Measurements from ENCODE around the gene ADGRG2.

DNA sequence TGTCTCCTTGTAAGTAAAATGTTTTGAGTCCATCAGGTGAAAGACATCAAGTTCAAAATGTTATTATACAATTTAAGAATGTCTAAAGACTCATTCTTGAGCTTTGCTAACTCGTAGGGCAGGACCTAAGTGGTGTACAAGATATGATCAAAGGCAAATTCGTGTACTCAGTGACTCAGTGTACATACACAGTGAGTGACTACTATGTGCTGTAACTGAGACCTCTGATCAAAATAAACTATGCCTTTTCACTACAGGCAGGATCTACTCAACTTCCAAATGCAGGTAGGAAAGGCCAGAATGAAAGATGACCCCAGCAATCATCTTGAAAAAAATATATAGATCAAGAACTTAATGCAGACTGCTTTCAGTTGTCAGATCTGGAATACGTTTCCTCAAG lies 49.9 kb downstream of the ADGRG2 start:
- TF ChIP-seq, protein P1, sequence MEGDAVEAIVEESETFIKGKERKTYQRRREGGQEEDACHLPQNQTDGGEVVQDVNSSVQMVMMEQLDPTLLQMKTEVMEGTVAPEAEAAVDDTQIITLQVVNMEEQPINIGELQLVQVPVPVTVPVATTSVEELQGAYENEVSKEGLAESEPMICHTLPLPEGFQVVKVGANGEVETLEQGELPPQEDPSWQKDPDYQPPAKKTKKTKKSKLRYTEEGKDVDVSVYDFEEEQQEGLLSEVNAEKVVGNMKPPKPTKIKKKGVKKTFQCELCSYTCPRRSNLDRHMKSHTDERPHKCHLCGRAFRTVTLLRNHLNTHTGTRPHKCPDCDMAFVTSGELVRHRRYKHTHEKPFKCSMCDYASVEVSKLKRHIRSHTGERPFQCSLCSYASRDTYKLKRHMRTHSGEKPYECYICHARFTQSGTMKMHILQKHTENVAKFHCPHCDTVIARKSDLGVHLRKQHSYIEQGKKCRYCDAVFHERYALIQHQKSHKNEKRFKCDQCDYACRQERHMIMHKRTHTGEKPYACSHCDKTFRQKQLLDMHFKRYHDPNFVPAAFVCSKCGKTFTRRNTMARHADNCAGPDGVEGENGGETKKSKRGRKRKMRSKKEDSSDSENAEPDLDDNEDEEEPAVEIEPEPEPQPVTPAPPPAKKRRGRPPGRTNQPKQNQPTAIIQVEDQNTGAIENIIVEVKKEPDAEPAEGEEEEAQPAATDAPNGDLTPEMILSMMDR (IDR thresholded peaks at IDR 0.05), result no peak
- no peak for TF ChIP-seq POLR2A (IDR thresholded peaks at IDR 0.05)
